ENCODE measurements around the gene ATP1B2.
"Not testable (repeated sequence)": the region's sequence is repeated elsewhere in the genome, so short reads cannot be mapped to it uniquely, and the experiment has no call there.

The ATP1B2 gene

DNA sequence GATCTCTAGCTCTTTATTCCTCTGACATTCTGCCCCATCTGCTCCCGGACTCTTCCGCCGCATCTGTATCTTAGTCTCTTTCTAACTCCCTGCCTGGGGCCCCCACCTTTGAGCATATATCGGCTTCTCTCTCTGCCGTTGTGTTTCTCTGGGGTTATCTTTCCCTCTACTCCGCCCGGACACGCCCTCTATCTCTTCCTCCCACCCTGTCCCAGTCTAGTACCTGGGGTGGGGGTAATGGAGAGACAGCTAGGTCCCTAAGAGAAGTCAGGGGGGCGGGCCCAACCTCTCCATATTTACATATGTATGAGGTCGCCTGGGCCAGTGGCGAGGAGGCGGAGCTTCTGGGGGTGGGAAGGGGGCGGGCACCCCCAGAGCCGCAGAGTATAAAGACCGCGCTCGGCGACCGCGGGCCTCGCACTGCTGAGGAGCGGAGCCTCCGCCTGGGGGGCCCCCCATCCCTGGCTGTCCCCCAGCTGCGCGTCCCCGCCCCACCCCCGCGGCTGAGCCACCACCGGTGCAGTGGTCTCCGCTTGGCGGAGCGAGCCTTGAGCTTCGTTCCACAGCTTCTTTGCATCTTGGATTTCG lies at the start of gene ATP1B2:
Gene ATP1B2, plus strand, starts transcription at position 418 of the 588 bp plus-strand sequence. CDS start 593 bp downstream, outside the sequence.
- no peak for DNase-seq

DNA sequence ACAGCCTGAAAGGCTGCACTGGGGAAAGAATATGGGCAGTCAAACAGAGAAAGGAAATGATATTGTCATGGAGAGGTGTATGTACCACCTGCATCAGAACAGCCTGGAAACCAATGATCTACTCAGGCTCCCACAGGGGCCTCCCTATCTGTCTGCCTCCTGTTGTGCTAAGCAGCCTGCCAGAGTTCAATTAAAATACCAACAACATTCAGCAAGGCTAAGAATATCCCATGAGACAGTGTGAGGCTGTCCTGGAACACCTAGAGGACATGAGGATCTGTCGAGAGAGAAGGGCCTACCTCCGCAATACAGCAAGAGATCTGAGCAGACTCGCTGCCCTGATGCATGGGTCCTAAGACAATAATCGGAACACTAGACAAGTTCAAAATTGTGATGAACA lies 44.4 kb upstream of the ATP1B2 start:
- DNase-seq: no peak

GRCh38 chr17:7610641-7611040 lies 40.1 kb upstream of the ATP1B2 start:
- DNase-seq: no peak

DNA sequence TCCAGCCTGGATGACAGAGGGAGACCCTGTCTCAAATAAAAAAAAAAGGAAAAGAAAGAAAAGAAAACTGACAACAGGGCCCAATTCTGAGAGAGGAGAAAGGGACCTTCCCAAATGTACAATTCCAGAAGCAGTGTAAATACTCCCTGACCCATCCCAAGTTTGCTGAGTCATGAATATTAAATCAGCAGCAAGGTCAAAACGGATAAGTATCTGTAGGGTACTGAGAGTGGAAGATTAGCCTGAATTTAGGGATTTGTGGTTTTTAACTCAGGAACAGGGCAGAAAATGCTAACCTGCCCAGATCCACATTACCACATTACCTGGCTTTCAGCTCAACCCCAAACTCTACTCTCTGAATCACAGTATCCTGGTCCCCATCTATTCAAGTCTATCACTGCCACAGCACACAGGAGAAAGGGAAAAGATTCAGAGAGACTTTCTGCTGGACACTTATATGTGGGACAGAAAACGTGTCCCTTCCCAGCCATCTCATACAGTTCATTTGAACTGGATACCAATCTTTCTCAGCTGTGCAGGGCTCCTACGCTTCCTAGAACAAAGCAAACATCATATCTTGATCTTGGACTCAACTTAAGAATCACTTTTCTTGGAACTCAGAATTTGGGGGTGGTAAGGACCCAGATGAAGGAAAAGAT lies 39.0 kb upstream of the ATP1B2 start:
- no peak for DNase-seq

DNA sequence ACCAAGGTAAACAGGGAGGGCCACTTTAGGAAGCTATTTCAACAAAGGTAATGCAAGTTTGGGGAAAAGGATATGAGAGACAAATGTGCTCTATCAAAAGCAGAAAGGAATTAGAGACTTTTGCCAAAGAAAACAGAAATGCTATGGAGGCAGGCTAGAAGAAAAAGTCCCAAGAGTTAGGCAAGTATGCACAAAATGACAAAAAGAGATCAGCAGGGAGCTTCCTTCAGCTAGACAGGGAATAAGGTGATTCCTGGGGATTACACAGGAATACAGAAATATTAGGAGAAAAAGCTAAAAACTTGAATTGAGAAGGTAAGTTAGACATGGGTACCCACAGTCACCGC lies 38.5 kb upstream of the ATP1B2 start:
- no peak for DNase-seq

DNA sequence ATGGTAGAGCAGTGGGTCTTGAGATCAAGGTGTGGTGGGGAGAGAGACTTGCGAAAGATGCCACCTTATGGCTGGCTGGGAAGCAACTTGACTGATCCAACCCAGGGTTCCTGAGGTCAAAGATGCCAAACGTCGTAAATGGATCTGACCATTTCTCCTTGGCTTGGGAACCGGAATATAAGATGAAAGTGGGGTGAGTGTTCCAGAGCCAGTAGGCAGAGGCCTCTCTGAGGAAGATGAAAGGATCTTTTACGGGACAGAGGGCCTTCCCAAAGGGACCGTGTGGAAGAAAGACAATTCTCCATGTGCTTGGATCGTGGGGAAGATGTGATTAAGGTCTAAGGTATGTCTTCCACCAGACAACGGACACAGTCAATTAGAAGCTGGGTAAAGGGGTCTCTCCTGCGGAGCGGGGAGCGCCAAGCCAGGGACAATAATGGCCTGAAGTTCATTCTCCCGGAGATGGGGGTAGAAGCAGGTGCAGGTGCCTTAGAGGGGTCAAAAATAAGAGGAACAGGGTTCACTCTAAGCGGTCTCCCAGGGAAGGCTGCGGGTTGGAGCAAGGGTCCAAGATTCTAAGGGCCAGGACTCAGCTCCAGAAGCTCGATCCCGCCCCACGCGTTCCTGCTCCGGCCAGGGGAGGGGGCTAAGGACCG lies 36.8 kb upstream of the ATP1B2 start:
- no peak for DNase-seq

DNA sequence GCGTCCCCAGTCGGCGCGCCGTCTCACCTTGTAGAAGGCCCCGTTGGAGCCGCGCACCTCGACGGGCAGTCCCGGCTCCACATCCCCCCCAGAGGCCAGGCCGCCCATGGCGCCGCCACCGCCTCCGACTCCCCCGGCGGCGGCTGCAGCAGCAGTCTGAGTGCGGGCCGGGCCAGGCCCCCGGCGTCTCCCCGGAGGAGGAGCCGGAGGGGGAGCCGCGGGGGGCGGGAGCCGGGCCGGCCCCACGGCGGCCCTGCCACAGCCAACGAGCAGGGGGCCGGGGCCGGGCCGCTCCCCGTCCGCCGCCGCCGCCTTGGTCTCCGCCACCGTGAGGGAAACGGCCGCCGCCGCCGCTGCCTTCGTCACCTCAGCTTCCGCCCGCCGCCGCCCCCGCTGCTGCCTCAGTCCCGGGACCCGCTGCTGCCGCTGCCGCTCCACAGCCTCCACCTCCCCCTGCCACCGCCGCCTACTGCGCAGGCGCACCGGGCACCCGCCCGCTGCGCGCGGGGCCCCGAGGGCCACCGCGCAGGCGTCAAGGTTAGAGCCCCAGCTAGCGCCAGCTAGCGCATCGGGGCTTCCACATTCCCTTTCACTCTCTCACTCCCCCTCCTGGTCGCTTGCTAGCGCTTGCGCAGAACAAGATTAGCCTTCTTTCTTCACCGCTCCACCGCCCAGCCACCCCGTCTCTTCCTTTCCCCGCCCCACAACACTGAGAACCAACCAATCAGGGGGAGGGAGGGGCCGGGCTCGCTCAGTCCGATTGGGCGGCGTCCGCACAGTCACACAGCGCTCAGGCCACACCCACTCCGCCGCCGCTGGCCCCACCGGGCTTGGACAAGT lies 36.1 kb upstream of the ATP1B2 start, which contains the start of gene FXR2:
Gene FXR2, minus strand, starts transcription at position 473 of the 840 bp plus-strand sequence. Its CDS starts 365 bp downstream, at position 108.
- peak; percentile 100 for DNase-seq

DNA sequence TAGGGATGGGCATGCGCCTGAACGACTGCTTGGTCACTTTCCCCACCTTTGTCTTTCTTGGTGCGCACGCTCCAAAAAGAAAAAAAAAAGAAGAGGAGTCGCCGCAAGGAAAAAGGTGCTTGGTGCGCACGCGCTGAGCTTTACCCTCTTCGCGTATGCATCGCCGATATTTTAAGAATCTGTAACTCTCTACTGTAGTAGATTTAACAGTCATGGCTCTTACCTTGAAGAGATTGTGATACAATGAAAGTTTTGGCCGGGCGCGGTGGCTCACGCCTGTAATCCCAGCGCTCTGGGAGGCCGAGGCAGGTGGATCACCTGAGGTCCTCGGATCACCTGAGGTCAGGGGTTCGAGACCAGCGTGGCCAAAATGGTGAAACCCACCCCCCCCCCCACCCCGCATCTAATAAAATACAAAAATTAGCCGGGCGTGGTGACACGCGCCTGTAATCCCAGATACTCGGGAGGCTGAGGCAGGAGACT lies 35.4 kb upstream of the ATP1B2 start:
- no peak for DNase-seq

GRCh38 chr17:7618608-7619007 lies 32.1 kb upstream of the ATP1B2 start:
- no peak for DNase-seq

DNA sequence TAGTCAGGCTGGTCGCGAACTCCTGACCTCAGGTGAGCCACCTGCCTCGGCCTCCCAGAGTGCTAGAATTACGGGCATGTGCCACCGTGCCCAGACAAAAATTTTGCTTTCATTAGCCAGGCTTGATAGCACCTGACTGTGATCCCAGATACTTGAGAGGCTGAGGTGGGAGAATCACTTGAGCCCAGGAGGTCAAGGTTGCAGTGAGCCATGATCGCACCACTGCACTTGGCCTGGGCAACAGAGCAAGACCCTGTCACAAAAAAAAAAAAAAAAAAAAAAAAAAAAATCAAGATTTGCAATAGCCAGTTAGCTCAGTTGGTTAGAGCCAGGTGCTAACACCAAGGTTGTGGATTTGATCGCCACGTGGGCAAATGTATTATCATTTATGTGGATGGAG lies 29.9 kb upstream of the ATP1B2 start:
- DNase-seq: no peak

DNA sequence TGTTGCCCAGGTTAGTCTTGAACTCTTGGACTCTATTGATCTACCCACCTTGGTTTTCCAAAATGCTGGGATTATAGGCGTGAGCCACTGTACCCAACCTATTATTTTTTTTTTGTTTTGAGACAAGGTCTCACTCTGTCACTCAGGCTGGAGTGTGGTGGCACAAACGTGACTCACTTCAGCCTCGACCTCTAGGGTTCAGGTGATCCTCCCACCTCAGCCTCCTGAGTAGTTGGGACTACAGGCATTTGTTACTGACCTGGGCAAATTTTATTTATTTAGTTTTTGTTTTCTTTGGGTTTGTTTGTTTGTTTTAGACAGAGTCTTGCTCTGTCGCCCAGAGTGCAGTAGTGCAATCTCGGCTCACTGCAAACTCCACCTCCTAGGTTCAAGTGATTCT lies 27.1 kb upstream of the ATP1B2 start:
- DNase-seq: no peak

DNA sequence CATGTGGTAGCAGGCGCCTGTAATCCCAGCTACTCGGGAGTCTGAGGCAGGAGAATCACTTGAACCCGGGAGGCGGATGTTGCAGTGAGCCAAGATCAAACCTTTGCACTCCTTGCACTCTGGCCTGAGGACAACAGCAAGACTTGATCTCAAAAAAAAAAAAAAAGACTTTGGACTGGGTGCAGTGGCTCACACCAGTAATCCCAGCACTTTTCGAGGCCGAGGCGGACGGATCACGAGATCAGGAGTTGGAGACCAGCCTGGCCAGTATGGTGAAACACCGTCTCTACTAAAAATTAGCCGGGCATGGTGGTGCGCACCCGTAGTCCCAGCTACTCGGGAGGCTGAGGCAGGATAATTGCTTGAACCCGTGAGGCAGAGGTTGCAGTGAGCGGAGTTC lies 25.0 kb upstream of the ATP1B2 start:
- DNase-seq: not testable (repeated sequence)

DNA sequence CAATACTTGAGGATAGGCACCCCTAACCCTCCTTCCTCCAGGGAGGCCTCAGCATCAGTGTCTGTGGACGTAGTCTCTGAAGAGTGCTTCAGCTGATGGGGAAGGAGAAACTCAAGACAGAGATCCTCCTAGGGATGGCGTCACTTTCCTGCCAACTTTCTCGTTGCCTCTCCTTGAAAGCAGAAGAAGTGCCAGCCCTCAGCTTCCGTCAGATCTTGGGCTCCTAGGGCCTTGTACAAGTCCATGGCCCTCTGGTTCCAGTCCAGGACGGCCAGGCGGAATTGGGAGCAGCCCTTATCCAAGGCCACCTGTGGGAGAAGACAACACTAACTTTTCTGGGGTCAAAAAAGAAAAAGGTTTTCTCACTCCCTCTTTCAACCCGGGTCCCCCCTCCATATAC lies 24.4 kb upstream of the ATP1B2 start:
- DNase-seq: no peak

DNA sequence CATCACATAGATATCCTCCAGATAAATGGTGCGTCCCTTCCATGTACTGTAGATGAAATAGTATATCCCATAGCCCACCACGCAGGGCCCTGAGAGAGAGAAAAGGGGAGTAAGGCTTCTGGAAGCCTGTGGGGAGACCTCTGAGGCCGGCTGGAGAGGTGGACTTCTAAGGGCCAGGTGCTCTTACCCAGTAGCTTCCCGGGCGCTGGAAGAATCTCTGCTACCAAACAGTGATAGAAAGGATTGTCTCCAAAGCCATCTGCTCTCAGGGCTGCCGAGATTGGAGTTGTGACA lies 23.8 kb upstream of the ATP1B2 start:
- DNase-seq: no peak

- DNase-seq: no peak
Measured at GRCh38 chr17:7627250-7628121, 23.2 kb upstream of the ATP1B2 start, which contains the start of gene SAT2. TSS of gene SAT2 (minus strand) at chr17:7627821. CDS start at chr17:7627635, 186 bp downstream.

- DNase-seq: no peak
Measured at GRCh38 chr17:7629939-7630571, 20.7 kb upstream of the ATP1B2 start, which contains the start of gene SHBG. TSS of gene SHBG (plus strand) at chr17:7630135. CDS start at chr17:7630173, 38 bp downstream.

DNA sequence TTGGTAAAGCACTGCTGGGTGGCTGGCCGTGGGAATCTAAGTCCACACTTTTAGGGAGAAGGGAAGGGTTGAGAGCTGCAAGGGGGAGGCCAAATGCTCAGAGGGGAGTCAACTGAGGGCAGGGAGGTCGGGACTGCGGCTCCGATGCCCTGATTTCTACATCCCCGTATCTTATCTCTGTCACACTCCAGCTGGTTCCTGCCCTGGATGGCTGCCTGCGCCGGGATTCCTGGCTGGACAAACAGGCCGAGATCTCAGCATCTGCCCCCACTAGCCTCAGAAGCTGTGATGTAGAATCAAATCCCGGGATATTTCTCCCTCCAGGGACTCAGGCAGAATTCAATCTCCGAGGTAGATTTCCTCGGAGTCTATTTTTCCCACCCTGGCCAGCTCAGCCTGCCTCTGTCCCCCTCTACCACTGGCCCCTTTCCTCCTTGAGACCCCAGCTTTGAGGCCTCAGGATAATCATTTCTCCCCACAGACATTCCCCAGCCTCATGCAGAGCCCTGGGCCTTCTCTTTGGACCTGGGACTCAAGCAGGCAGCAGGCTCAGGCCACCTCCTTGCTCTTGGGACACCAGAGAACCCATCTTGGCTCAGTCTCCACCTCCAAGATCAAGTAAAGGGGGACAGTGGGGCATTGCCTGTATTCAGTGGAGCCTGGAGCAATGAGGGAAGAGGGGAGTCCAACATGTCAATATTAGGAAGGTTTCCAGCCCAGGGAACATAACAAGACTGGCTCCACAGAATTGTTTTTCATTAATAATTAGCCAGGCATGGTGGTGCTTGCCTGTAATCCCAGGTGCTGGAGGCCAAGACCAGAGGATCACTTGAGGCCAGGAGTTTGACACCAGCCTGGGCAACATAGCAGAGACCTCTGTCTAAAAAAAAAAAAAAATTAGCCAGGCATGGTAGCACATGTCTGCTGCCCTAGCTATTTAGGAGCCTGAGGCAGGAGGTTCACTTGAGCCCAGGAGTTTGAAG lies 19.0 kb upstream of the ATP1B2 start:
- no peak for DNase-seq

GRCh38 chr17:7632492-7632894 lies 18.2 kb upstream of the ATP1B2 start:
- no peak for DNase-seq

GRCh38 chr17:7633093-7633492 lies 17.6 kb upstream of the ATP1B2 start:
- no peak for DNase-seq

DNA sequence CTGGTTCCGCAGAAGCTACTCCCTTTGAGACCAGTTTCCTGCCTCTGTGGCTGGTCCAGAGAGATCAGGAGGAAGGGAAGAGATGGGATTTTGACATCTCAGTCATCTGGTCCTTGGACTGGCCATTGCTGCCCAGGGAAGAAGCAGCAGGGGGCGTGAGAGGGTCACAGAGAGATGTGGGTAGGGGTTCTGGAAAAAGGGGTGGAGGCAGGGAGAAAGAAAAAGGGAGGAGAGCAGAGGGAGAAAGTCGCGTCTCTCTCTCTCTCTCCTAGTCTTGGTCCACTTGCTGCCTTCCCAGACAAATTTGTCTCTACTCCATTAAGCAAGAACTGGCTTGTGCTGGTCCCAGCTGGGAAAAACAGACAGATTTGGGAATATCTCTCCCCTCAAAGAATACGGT lies 16.3 kb upstream of the ATP1B2 start:
- no peak for DNase-seq

GRCh38 chr17:7636163-7636562 lies 14.6 kb upstream of the ATP1B2 start:
- DNase-seq: no peak
